NCI-H510A (cell line): ENCODE measurements around the gene DNAJC10.

Experiments used
- DNase-seq: peaks from one replicate; lab custom pipeline; 2025; lab: John Stamatoyannopoulos, UW

Gene DNAJC10

DNA sequence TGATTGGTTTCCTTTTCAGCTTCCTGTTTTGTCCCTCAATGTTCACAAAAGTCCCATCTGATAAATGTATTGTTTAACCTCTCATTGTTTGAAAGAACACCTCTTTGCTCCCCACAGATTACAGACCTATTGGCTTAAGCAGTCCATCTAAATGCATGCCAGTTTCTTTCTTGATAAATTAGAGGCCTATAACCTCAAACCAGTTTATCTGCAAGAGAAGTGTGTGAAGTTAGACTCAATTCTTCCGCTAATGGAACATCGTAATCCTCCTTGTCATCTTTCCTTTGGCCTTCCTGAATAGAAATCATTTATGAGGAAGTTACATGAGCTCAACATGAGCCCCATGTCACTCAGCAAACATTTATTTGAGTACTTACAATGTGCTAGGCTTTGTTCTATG lies 76.4 kb downstream of the DNAJC10 start:
- DNase-seq, result no peak

DNA sequence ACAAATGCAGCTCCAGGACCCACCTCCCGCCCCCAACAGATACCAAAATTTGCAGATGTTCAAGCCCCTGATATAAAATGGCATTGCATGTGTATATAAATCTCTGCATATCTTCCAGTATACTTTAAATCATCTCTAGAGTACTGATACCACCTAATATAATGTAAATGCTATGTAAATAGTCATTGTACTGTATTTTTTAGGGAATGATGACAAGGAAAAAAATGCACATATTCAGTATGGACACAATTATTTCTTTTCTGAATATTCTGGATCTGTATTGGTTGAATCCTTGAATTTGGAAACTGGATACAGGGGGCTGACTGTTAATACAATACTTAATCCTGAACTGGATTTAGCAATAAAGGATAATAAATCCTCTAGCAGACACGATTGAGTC lies 82.7 kb downstream of the DNAJC10 start:
- DNase-seq, result no peak

DNA sequence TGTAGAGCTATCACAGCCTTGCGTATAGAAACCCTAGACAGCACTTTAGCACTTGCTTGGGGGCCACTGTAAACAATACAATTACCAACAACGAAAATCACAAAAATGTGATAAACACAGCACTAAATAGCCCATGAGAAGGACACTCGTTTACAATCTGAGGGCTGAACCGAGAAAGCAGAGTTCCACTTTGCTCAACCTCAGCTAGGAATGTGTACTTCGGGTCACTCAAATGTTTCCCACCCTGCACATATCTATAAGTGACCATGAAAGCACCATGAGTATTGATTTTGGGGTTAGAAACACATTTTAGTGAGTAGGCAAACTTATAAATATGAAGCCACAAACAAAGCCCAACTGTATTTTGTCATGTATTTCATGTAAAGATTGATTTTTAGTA lies 88.1 kb downstream of the DNAJC10 start:
- no peak for DNase-seq

DNA sequence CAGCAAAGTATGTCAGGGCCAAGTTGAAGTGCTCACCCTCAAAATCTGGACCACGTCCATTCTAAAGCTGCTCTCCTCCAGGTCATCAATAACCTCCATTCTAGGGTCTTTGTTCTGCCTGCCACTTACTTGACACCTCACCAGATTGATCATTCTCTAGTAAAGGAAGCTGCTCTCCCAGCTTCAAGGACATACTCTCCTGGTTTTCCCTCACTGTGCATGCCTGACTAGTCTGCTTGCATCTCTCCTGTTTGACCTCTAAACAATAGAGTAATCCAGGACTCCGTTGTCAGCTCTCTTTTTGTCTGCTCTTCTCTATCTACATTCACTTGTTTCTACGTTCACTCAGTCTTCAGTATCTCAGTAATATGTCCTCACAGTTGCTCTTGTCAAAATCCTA lies 91.3 kb downstream of the DNAJC10 start:
- DNase-seq, result no peak

- DNase-seq, result no peak
Observed at GRCh38 chr2:182810087-182810486, 94.0 kb downstream of the DNAJC10 start.

DNA sequence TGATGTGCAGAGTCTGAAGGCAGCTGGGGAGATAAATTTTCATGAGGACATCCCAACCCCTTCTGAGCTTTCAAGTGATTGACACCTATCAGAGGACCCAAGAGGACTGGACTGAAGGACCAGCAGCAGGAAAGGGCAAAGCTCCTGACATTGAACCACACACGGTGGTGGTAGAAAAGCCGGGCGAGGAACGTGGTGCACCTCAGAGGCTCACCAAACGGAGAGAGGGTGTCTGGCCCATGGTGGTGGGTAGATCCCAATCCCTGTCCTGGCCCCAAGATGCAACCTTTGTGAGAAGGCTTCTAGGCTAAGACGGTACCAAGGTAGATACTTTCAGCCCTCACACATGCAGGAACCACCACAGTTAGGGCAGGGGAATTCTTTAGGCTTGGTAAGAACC lies 98.3 kb downstream of the DNAJC10 start:
- DNase-seq, result no peak

GRCh38 chr2:182814804-182815203 lies 98.7 kb downstream of the DNAJC10 start:
- DNase-seq, result no peak

- no peak for DNase-seq
Observed at GRCh38 chr2:182816866-182817265, 100.8 kb downstream of the DNAJC10 start.

GRCh38 chr2:182817558-182817957 lies 101.5 kb downstream of the DNAJC10 start:
- DNase-seq, result no peak

DNA sequence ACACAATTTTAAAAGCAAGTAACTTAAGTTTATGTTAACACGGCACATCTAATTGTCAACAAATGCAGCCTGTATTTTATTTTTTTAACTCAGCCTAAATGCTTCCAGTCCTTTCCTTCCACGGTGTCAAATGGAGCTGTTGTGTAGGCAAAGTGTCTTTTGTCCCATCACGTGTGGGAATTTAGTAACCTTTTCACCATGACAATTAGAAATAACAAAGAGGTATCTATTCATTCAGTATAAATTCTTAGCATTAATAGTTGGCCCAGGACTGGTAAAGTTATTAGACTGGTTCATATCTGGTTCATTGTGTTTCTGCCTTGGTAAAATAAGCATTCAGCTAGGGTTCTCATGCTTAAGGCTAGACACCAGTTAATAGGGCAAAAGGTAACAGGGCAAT lies 102.4 kb downstream of the DNAJC10 start:
- DNase-seq, result no peak

- DNase-seq, result peak; percentile 14
Observed at GRCh38 chr2:182818925-182819324, 102.9 kb downstream of the DNAJC10 start.

DNA sequence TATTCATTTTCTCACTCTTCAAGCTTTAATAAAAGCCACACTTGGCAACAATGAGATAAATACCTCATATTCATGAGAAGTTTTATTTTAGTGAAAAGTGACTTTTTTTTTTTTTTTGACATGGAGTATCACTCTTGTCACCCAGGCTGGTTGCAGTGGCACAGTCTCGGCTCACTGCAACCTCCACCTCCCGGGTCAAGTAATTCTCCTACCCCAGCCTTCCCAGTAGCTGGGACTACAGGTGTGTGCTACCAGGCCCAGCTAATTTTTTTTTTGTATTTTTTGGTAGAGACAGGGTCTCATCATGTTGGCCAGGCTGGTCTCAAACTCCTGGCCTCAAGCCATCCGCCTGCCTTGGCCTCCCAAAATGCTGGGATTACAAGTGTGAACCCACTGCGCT lies 103.4 kb downstream of the DNAJC10 start:
- DNase-seq, result no peak

GRCh38 chr2:182821182-182821581 lies 105.1 kb downstream of the DNAJC10 start:
- DNase-seq, result no peak

DNA sequence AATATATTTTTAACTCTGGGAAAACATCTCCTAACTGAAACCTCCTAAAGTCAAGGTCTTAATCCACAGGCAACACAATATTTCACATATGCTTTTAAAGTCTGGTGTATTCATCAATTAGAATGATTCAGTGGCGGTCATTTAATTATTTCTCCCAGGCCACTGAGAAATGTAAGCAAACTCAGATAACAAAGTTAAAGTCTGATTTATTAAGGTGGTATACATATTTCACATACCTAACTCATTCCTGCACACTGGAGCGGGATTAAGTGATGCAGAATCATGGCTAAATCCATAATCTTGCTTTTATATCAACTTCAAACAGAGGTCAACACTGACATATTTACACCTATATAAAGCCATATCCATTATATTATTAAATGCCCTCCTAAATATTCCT lies 106.7 kb downstream of the DNAJC10 start:
- no peak for DNase-seq

DNA sequence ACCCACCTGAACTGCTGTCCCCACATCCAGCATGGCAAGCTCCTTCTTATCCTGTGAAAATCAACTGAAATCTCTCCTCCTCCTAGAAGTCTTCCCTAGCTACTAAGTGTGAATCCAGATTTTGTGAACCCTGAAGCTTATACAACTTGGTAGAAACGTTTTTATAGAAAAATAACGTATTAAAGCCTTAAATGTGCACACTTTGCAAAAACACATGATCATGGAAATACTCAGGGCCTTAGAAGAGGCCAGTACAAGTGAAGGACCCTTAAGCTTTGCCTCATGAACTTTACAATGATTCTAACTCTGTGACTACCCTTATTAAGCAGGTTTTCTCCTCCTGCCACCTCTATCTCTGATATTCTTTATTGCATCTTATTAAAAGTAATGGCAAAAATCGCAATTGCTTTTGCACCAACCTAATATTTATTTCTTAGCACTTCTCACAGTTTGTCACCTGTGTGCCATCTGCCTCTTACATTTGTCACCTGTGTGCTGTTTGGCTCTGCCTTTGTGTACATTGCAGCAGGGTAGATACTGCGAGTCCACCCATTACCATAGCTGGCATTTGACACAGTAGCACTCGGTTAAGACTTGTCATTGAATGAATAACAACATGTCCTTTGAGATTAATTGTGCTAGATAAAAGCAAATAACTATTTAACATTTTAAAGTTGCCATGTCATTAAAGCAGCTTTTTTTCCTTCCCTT lies 108.2 kb downstream of the DNAJC10 start:
- peak; percentile 82 for DNase-seq

DNA sequence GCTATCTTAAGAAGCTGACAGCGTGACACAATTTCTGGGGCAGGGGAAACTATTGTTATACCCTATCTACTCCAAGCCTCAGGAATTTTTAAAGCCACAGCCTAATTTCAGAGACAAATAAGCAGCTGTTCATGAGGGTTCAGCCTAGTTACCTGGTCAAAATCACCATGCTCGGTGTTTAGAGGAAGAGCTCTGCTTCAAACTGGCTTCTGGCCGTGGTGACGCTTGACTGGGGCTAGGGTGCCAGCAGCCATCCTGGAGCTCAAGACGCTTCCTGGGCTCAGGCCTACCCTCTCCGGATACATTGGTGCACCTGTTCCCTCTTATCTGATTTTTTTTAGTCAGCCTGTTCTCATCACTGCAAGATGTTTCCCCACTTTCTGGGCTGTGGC lies 108.7 kb downstream of the DNAJC10 start:
- DNase-seq, result peak; percentile 70

DNA sequence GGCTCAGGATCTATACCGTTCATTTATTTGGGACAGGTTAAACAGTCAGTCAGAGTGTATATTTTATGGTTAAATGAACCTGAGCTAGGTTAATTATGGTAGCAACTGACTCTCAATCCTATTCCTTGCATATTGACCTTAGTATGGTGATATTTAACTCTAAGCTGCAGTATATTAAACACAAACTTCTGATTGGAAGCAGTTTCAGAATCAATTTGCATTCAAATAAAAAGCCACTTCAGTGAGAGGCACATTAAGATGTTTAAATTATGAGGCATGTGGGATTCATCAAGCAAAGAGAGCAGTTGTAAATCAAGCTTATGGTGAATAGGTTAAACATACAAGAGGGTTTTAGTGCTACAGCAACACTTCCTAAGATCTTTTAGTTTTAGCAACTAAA lies 110.0 kb downstream of the DNAJC10 start:
- DNase-seq, result no peak

- DNase-seq, result no peak
Observed at GRCh38 chr2:182826496-182826895, 110.4 kb downstream of the DNAJC10 start.

- DNase-seq, result no peak
Observed at GRCh38 chr2:182827182-182827879, 111.3 kb downstream of the DNAJC10 start.

DNA sequence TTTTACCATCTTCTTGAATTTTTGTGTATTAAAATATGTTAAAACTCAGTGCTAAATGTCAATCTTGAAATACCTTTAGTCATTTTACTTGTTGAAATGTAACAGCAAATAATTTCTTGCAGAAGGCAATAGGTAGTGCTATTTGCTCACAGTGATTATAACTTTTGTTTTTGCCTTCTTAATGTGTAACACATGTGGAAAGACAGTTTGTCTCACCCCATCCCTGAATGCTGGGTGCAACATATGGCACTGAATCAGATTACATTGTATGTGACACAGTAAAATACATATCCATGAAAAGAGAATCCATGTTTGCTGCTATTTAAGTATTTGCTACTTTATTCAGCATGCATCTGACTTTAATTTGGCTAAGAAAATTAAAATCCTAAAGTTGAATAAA lies 115.0 kb downstream of the DNAJC10 start:
- no peak for DNase-seq

DNA sequence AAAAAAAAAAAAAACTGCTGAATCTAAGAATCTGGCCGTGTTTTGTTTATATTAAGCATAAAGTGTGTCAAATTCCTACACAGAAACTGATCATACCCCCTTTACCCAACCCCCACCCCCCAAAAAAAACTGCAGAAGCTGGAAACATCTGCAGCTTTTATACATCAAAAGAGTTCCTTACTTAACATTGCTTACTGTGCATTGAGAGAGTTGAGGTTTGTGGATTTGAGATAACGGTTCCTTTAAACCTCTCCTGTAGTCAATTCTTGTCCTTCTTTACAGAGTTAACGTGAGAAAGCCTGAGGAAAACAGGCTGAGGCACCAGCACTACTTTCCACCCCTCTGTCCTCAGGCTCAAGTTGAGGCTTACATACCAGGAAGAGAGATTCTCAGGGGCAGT lies 115.9 kb downstream of the DNAJC10 start:
- DNase-seq, result no peak

GRCh38 chr2:182833084-182833854 lies 117.2 kb downstream of the DNAJC10 start:
- DNase-seq, result no peak

DNA sequence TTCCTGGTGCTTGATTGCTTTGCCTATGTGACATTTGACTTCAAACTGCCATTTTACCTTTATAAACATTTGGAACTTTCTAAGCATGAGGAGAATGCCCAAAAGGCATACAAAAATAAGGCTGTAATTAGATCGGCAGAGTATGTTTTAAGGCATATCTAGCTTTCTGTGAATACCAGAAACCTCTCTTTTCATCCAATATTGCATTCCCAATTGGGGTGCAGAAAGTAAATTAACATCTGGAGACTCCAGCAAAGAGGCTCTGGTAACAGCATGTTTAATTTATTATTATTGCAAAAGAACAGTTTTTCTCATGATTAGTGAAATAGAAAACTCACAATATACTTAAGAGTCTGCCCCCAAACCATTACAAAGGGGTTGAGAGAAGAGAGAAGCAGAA lies 118.2 kb downstream of the DNAJC10 start:
- DNase-seq, result no peak
